HG03060 (cell line): ENCODE results near the gene AP3S1.

ENCODE experiments used
- ATAC-seq: cut with Tn5 transposase; IDR thresholded peaks from one replicate; pipeline ENCODE4 v1.9.1; 2021; ENCODE audit warnings: low read depth, moderate number of reproducible peaks; ENCODE audit not compliant: unreplicated experiment

Gene AP3S1

DNA sequence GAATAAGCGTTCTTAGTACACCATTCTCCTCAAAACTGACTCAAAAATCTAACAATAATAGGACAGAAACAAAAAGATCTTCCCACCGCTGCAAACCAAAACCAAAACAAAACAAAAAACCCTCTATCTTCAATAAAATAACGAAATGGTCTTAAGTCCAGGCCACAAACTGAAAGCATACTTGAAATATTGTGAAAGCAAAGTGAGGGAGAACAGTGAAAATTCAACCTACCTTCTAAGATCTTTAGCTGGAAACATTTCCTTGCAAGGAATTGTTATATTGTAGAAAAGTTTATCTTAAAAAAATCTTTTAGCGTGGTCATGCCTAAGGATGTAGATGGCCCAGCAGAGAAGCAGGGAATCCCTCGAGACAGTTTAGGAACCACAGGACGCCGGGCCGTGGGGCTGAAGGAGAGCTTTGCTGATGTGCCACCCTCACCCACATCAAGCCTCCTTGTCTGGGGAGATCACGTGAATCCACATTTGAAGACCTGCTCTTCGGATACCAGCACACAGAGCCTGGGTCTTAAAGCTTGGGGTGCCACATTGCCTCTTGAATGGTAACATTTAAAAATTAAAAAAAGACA is 92.7 kb downstream of the AP3S1 start:
- no peak for ATAC-seq

DNA sequence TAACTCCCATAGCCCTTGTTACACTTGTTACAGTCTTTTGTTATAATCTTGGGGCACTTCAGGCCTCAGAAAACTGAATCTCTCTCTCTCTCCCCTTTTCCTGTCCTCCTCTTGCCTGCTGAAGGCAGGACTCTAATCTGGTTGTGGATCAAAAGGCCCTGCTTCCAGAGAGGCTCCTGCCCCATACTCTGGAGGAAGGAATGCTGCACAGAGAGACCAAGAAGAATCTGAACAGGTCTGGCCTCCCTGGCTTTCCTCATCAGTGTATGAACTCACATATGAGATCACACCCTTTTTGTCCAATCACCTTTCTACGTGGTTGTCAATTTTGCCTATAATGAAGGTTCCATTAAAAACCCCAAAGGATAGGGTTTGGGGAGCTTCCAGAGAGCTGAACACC is 94.3 kb downstream of the AP3S1 start:
- ATAC-seq, result no peak

- no peak for ATAC-seq
Observed at GRCh38 chr5:115939059-115939458, 97.3 kb downstream of the AP3S1 start.

DNA sequence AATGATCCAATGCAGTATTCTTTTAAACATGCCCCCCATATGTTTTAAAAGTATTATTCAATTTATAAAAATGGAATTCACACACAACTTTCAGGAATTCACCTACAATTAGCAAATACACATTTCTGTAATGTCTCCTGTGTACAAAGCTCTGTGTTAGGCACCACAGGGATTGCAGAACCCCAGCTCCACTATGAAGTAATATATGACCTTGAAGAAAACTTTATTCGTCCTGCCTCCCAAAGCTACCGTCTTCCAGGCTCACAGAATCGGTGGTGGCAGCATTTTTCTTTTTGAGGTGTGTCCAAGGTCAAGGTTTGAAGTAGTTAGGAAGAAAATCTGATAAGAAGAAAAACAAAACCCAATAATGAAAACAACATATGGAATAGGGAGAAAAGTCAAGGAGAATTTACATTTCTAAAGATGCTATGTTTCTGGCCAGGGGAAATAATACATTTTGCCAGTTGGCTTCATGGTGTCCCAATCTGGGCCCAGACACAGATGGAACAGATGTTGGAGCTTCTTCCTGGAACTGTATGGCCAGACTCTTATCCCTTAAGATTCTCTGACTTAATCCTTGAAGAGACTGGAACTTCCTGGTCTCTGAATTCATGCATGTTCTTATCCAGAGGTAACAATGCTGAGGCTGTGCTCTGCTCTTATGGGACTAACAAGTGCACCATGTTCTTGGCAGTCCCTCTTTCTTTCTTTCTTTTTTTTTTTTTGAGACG is 98.5 kb downstream of the AP3S1 start:
- no peak for ATAC-seq

GRCh38 chr5:115941051-115941675 is 99.4 kb downstream of the AP3S1 start:
- no peak for ATAC-seq

DNA sequence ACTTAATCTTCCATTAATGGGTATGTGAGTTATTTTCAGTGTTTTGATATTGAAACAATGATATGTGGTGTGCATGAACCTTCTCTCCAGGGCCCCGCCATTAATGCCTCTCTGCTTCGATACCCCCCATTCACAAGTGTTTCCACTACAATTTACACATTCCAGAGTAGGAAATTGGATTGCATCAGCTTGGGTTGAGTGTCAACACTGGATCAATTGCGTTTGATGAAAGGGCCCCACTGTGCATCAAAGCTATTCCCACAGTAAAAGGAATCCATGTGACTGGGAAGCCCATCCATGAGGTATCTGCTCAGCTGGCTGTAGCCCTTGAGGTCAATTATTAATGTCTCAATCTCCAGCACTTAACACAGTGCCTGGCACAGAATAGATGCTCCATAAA is 102.8 kb downstream of the AP3S1 start:
- ATAC-seq, result no peak

DNA sequence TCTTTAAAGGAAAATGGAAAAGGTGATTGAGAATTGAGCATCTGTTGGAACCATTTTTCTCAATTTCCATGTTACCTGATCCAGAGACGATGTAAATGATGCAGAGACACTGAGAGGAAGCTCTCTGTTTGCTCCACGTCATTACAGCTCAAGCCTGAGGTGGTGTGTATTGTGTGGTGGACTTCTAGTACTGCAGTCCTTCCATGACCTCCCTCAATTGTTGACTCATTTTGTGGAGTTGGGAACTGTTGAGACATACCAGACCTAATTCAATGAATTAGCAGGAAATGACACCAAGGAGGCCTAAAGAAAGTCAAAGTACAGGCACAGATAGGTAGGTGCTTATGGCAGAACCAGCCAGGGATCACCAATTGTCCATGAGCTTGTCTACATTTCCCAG is 104.9 kb downstream of the AP3S1 start:
- no peak for ATAC-seq

DNA sequence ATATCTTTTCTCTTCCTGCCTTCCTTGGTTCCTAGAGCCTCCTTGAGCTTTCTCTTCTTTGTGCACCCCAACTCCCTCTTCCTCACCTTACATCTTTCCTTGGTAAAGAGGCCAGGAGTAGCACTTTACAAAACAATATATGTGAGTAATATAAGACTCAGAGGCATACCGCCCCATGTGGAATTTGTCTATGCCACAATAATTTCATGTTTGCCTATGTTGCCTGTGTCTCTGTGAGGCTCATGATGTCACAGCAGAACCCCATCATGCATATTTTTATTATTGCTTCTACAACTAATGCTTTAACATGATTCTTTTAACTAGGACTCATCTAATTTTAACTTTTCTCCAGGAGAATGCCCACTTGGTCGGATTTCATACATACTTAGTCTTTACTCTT is 105.5 kb downstream of the AP3S1 start:
- no peak for ATAC-seq

DNA sequence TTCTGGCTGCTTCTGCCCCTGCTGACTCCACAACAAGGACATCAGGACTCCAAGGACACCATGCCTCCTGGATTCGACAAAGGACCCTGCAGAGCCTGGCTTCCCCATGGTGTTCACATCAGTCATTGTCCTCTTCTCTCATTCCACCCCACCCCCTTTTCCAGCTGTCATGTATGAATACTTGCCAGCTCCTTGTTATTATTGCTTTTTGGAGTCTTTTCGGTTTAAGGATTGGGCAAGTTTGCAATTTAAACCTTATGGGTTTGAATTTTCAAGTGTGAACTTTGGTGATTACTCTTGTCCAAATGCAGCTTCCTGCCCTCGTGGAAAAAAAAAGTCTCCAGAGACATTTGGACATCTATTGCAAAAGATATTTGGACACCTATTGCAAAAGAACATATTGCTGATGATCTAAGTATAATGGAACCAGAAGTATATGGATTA is 106.4 kb downstream of the AP3S1 start:
- no peak for ATAC-seq

DNA sequence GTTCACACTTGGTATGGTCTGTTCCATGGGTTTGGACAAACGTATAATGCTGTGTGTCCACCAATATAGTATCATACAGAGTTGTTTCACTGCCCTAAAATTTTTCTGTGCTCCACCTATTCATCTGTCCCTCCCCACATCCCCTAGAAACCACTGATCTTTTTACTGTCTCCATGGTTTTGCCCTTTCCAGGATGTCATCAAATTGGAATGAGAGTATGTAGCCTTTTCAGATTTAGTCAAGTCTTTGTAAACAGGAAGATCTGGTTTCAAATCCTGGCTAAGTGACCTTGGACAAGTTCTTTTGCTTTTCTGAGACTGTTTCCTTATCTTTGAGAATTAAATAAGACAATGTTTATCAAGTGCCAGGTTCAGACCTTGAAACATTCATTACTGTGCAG is 107.4 kb downstream of the AP3S1 start:
- no peak for ATAC-seq

- ATAC-seq, result no peak
Observed at GRCh38 chr5:115952588-115952987, 110.9 kb downstream of the AP3S1 start.

- no peak for ATAC-seq
Observed at GRCh38 chr5:115954144-115954543, 112.4 kb downstream of the AP3S1 start.

GRCh38 chr5:115956957-115957356 is 115.2 kb downstream of the AP3S1 start:
- no peak for ATAC-seq

GRCh38 chr5:115961381-115962238 is 119.9 kb downstream of the AP3S1 start:
- no peak for ATAC-seq

- no peak for ATAC-seq
Observed at GRCh38 chr5:115962239-115962564, 120.5 kb downstream of the AP3S1 start, which contains the start of gene LVRN. Gene LVRN, plus strand, starts transcription at chr5:115962475. Its CDS starts 143 bp downstream, at chr5:115962618.

GRCh38 chr5:115962565-115963402 is 121.0 kb downstream of the AP3S1 start:
- ATAC-seq, result no peak

DNA sequence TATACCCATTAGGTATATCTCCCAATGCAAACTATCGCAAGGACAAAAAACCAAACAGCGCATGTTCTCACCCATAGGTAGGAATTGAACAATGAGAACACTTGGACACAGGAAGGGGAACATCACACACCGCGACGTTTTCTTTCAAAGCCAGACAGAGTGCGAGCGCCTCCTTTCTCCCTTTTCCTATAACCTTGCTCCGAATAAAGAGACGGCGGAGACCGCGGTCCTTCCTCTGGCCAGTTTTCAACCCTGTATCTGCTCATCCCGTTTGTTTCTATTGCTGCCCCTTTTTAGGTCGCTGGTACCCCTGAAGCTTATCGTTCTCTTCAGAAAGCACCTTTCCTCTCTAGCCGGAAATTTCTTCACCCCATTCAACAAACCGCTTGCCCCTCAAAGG is 121.8 kb downstream of the AP3S1 start:
- ATAC-seq, result no peak
